Tibial artery (tissue), 4 donors: Measurements from ENCODE around the gene C9orf85.

ENCODE experiments used
- DNase-seq, 2 donors: peaks; one replicate each; pipeline ENCODE4 v3.0.0-alpha.2; 2019
- H3K27ac ChIP-seq, 2 donors: fragments of 200-600 bp; sonication (generic) in 1 of 2; 1 replicate in 1 of 2; 2 replicates in 1 of 2; pipeline ENCODE4 v1.5.1; 2018 to 2019; ENCODE audit warnings: mild to moderate bottlenecking in 1 of 2
- H3K27me3 ChIP-seq, 2 donors: fragments of 200-600 bp; sonication (generic) in 1 of 2; one replicate each; pipeline versions ENCODE4 v1.5.1 to v1.6.0; 2016 to 2019
- H3K36me3 ChIP-seq, 3 donors: fragments of 200-600 bp; sonication (generic) in 2 of 3; one replicate each; pipeline ENCODE4 v1.5.1; 2016 to 2019; ENCODE audit warnings: mild to moderate bottlenecking in 2 of 3
- H3K4me1 ChIP-seq, 4 donors: fragments of 200-600 bp; sonication (generic) in 2 of 4; 1 replicate in 3 of 4; 2 replicates in 1 of 4; pipeline ENCODE4 v1.5.1; 2016 to 2019
- H3K4me3 ChIP-seq, 2 donors: fragments of 200-600 bp; sonication (generic) in 1 of 2; 1 replicate in 1 of 2; 2 replicates in 1 of 2; pipeline ENCODE4 v1.5.1; 2018 to 2019; ENCODE audit warnings: mild to moderate bottlenecking in 2 of 2
- H3K9me3 ChIP-seq, 3 donors: fragments of 200-600 bp; sonication (generic) in 1 of 3; one replicate each; pipeline ENCODE4 v1.5.1; 2016 to 2019
- intact Hi-C: fragments of 100-400 bp; cut with DNase I; formaldehyde crosslinking; loops from one replicate; pipeline ENCODE4 v1.15.0; 2023; ENCODE audit warnings: low total_unique reads
- TF ChIP-seq, protein P1 (sequence below), 2 experiments: fragments of 200-600 bp in 1 of 2; fragments of 450-650 bp in 1 of 2; IDR thresholded peaks; one replicate each; pipeline ENCODE4 v1.5.1; 2017 to 2019; ENCODE audit warnings: antibody characterized with exemption in 2 of 2, mild to moderate bottlenecking in 1 of 2, moderate library complexity in 1 of 2

The C9orf85 gene

DNA sequence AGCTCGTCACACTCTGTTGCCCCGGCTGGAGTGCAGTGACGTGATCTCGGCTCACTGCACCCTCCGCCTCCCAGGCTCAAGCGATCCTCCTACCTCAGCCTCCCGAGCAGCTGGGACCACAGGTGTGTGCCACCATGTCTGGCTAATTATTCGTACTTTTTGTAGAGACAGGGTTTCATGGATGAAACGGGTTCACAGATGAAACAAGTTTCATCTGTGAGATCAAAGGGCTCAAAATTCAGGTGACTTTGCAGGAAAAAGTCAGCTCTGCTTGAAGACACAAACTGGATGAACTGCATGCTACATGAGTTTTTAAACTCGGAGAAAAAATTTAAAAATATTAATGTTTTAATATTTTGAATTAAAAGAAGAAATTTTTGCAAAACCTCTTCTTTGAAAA lies 24.9 kb upstream of the C9orf85 start:
- Histone ChIP-seq H3K4me3 (no peak overlapping the region), H3K27ac (no peak overlapping the region), H3K4me1 (peaks cover 0 to 26% (median 0%) of the 10 kb centered on the region in 4 donors), H3K36me3 (no peaks in the 10 kb centered on the region), H3K27me3 (no peaks in the 10 kb centered on the region), H3K9me3 (peaks cover 0 to 5% (median 0%) of the 10 kb centered on the region in 3 donors)
- TF ChIP-seq, protein P1, sequence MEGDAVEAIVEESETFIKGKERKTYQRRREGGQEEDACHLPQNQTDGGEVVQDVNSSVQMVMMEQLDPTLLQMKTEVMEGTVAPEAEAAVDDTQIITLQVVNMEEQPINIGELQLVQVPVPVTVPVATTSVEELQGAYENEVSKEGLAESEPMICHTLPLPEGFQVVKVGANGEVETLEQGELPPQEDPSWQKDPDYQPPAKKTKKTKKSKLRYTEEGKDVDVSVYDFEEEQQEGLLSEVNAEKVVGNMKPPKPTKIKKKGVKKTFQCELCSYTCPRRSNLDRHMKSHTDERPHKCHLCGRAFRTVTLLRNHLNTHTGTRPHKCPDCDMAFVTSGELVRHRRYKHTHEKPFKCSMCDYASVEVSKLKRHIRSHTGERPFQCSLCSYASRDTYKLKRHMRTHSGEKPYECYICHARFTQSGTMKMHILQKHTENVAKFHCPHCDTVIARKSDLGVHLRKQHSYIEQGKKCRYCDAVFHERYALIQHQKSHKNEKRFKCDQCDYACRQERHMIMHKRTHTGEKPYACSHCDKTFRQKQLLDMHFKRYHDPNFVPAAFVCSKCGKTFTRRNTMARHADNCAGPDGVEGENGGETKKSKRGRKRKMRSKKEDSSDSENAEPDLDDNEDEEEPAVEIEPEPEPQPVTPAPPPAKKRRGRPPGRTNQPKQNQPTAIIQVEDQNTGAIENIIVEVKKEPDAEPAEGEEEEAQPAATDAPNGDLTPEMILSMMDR (IDR thresholded peaks at IDR 0.05) = no peak
- intact Hi-C loops = no loop called here
- no peak for DNase-seq

DNA sequence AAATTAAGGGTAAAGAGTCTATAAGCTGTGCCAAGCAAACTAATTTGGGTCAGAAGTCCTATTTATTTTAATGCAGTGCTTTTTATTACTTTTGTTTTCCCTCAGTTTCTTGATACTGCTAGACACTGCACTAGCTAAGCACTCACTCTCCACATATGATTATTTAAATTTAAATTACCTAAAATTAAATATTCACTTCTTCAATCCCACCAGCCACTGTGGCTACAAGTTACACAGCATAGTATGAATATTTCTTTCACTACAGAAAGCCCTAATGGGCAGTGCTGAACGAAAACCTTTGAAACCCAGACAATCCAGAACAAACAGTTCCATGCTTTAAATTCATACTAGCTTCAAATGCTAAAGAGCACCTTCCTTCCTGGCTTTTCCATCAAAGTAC lies 24.1 kb upstream of the C9orf85 start:
- H3K9me3 ChIP-seq = peaks cover 0 to 5% (median 0%) of the 10 kb centered on the region in 3 donors
- TF ChIP-seq, protein P1 (IDR thresholded peaks at IDR 0.05) = no peak
- no peak overlapping the region for H3K27ac ChIP-seq
- H3K36me3 ChIP-seq = no peaks in the 10 kb centered on the region
- DNase-seq = no peak
- no peaks in the 10 kb centered on the region for H3K27me3 ChIP-seq
- no peak overlapping the region for H3K4me3 ChIP-seq
- H3K4me1 ChIP-seq = peaks cover 0 to 29% (median 0%) of the 10 kb centered on the region in 4 donors
- intact Hi-C loops = no loop called here

DNA sequence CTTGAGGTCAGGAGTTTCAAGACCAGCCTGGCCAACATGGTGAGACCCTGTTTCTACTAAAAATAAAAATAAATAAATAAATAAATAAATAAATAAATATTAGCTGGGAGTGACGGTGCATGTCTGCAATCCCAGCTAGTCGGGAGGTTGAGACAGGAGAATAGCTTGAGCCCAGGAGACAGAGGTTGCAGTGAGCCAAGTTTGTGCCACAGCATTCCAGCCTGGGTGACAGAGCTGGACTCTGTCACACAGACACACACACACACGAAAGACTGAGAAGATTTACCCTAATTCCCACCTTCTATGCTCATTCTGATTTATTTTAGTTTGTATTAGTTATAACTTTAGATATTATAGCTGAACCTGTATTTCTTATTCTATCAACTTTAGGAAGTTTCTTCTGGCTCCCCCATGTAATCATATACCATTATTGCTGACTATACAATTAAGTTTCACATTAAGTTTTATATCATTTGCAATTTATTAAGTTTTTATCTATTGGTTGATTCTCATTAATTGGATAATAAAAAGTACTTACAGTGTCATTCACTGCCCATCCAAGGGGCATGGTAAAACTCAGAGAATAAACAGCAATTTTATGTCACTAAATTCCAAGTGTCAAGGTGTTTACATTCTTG lies 21.3 kb upstream of the C9orf85 start:
- H3K4me1 ChIP-seq = peaks cover 0 to 37% (median 3%) of the 10 kb centered on the region in 4 donors
- TF ChIP-seq, protein P1 (IDR thresholded peaks at IDR 0.05) = no peak
- no peaks in the 10 kb centered on the region for H3K36me3 ChIP-seq
- no peak overlapping the region for H3K27ac ChIP-seq
- DNase-seq = no peak
- intact Hi-C loops = no loop called here
- no peaks in the 10 kb centered on the region for H3K9me3 ChIP-seq
- no peak overlapping the region for H3K4me3 ChIP-seq
- no peaks in the 10 kb centered on the region for H3K27me3 ChIP-seq

DNA sequence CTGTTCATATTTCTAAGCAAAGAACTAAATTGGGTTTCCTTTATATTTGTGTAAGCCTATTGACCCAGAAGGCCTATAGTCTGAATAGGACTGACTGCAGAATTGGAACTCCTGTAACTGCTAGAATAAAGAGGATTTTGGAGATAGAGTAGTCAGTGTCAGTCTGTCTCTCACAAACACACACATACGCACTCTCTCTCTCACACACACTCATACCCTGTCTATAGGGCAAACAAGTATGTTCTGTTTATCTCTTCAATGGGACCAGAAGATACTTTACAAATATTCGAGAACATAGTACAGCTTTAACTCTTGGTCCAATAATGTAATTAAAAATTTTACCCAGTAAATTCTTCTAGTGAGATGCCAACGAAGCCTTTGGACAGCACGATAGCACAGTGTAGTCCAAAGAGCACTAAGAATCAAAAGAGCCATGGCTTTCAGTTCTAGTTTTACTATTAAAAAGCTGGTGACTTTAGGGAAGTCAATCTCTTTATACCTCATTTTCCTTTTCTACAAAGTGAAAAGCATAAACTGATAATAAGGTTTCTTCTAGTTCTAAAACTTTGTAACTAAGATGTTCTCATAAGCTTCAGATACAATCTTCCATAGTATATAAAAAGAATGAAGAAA lies 19.8 kb upstream of the C9orf85 start:
- intact Hi-C loops = no loop called here
- Histone ChIP-seq H3K27ac (no peak overlapping the region), H3K4me3 (no peak overlapping the region), H3K4me1 (peaks cover 0 to 52% (median 11%) of the 10 kb centered on the region in 4 donors), H3K36me3 (no peaks in the 10 kb centered on the region), H3K27me3 (no peaks in the 10 kb centered on the region), H3K9me3 (no peaks in the 10 kb centered on the region)
- DNase-seq = no peak
- TF ChIP-seq, protein P1 (IDR thresholded peaks at IDR 0.05) = no peak

DNA sequence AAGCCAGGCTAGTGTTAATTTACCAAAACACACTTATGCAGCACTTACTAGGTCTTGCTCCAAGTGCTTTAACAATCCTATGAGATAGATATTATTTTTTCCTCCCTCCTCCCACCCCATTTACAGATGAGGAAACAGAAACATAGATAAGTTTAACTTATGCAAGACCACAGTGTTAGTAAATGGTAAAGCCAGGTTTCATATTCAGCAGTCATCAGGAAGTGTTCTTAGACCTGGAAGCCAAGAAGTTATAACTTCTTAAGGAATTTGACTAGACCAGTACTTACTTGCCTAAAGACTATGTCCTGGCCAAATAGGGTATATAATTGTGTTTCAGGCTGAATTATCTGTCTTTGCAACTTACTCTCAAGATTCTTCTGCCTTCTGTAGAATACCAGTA lies 16.3 kb upstream of the C9orf85 start:
- intact Hi-C loops = no loop called here
- no peak overlapping the region for H3K27ac ChIP-seq
- H3K9me3 ChIP-seq = no peaks in the 10 kb centered on the region
- no peaks in the 10 kb centered on the region for H3K27me3 ChIP-seq
- no peaks in the 10 kb centered on the region for H3K36me3 ChIP-seq
- TF ChIP-seq, protein P1 (IDR thresholded peaks at IDR 0.05) = no peak
- H3K4me1 ChIP-seq = peaks cover 0 to 59% (median 16%) of the 10 kb centered on the region in 4 donors
- H3K4me3 ChIP-seq = no peak overlapping the region
- DNase-seq = no peak
